CD4-positive, alpha-beta T cell treated with Interleukin-12 subunit alpha and Interleukin-12 subunit beta, for 1 hour (primary cell): Measurements from ENCODE around the gene ABCF2.

Experiments used
- DNase-seq: peaks from one replicate; pipeline ENCODE4 v3.0.0-alpha.2; 2020

ABCF2 gene

DNA sequence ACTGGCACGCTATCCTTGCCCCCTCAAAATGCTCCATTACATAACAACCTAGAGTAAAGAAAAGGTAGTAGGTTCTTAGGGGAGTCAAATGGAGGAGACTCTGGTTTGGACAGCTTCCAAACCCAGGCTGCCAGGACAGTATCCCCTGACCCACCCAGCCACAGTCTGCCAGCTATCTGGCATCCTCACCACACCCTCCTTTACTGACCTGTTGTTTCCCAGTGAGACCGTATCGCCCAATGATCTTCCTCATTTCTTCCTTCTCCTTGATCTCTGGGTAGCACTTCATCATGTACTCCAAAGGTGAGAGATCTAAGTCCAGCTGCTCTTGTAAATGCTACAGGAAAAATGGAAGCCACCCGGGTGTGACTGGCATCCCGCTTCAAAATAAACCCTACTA, 11.6 kb downstream of the ABCF2 start:
- no peak for DNase-seq

DNA sequence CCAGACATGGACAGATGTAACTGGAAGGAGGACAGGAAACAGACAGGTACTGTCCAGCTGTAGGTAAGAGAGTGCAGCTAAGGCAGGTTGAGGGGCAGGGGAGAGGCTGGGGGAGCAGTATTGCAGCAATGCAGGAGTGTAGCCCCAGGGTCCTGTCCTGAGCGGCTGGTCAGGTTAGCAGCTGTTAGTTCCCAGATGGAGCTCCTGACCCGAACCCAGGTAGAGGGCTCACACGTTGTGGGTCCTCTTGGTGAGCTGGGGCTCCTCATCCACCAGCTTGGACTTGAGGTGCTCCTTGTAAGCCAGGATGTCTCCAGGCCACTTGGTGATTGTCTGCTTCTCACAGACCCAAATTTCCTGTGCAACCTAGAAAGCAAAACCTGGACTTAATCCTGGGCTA, 13.2 kb downstream of the ABCF2 start:
- DNase-seq, result no peak

DNA sequence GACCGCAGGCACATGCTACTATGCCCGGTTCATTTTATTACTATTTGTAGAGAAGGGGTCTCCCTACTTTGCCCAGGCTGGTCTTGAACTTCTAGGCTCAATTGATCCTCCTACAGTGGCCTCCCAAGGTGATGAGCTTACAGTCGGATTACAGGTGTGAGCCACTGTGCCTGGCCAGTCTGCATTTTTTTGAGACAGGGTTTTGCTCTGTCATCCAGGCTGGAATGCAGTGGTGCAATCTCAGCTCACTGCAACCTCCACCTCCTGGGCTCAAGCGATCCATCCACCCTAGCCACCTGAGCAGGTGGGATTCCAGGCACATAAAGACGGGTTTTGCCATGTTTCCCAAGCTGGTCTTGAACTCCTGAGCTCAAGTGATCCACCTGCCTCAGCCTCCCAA, 14.4 kb downstream of the ABCF2 start:
- no peak for DNase-seq

DNA sequence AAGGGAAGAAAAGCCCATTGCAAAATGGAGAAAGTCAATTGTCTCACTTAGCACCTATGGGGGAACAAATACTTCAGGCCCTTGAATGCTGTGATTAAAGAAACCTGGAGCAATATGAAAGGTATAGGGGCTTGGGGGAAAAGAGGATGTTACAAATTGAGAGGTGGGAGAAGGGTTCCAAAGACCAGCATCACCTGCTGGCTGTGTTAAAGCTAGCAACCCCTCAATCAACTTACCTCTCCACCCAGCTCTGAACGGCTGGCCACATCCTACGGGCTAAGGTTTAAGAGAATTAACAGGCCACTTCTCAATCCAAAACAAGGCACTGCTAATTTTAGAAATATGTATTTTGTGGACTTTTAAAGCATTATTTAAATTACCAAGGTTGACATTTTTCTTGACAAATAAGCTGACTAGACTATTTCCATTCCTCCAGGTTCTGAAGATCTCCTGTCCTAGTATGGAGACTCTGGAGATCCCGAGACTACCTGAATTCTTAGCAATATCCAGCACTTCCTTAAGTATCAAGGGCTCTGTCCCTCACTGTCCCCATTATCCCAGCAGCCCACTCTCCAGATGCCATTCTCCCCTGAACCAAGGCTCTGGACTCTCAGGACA, 15.7 kb downstream of the ABCF2 start:
- DNase-seq, result no peak

DNA sequence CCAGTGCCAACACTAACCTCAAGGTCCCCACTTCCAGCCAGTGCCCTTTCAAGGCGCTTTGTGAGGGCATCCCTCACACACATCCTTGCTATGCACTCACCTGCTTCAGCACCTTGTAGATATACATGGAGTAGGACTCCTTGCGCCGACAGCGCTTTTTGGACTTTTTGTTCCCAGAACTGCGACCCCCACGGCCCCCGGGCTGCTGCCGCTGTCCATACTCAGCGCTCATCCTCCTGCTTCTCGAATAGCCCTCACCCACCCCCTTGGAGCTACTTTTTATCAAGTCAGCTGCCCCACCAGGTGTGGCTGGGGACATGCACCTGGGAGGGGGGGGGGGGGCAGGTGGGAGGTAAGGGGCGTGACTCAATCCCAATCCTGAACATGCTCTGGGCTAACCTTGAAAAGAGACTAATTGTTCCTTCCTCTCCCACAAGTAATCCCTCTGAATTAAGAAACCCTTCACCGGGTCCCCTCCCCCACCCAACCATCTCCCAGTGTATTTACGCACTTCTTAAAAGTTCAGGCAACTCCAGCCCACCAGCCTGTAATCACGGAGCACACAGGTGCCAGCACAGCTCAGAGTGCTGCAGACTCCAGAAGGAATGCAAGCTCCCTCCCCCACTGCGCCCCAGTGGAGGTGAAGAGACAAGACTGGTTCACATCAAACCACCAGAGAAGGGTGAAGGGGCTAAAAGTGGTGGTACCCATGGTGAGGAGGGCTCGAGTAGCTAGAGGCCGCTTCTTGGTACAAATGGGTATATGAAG, 16.7 kb downstream of the ABCF2 start, which contains the start of gene H2BK1:
Gene H2BK1 (minus strand): TSS at position 402 of the 768 bp plus-strand sequence. CDS start 170 bp downstream, at position 232.
- DNase-seq, result no peak

DNA sequence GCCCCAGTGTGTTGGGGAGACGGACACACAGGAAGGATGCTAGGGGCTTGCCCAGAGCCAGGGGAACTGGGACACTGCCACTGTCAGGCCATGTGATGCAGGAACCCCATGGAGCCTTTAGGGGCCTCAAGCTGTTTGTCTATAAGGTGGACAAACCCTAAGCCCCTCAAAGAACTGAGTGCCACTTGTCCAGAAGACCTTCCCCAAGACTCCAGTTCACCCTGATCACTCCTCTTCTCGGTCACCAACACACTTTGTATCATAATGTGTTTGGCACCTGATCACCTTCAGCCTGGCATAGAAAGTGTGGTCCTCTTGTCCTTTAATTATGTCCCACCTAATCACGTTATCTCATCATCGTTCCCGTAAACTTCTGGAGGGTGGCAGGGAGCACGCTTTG, 17.4 kb downstream of the ABCF2 start:
- no peak for DNase-seq

DNA sequence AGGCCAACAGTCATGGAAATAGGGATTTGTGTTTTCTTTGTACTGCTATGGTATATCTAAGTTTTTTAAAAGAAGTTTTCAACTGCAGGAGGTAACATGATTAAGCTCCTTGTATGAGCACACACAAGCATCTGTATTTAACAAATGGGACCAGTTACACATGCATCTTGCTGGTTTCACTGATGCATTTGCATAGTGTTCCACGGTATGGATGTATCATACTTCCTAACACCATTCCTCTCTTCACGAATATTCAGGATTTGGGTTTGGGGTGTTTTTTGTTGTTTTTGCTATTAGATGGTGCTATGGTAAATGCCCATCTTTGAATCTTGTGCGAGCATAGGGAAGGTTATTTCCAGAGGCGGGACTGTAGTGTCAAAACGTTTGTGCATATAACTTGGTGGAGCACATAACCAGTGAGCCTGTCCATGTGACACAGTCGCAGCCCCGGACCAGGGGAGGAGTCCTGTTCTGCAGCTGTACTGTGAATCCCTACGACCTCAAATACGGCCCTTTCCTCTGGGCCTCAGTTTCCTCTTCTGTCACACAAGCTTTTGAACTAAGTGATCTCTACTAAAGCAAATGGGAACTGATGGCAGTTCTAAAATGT, 18.6 kb downstream of the ABCF2 start:
- DNase-seq, result no peak

DNA sequence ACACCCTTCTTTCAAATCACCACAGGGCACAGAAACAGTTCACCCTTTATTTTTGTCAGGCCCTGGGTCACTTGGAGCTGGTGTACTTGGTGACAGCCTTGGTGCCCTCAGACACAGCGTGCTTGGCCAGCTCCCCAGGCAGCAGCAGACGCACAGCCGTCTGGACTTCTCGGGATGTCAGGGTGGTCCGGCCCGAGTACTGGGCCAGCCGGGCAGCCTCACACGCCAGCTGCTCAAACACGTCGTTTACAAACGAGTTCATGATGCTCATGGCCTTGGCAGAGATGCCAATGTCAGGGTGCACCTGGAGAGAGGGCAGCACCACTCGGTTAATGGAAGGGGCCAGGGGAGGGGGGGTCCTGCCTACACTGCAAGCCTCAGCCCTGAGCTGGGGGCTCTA, 19.2 kb downstream of the ABCF2 start:
- DNase-seq, result no peak

DNA sequence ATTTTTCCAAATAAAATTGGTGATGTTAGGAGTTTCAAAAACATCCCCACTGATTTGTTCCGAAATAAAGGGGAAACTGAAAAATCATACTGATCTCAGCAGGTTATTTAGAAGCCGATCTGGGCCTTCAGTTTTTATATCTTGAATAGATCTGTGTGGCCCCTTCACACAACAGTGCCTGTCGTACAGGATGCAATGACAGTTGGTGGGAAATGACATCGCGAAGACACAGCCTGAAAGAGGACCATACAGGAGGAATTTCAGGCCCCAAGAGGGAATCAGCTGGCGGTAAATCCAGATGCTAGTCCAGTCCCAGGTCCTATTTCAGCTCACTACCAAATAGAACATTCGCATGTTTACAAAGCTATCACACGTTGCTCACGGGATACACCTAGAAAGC, 19.7 kb downstream of the ABCF2 start:
- no peak for DNase-seq

DNA sequence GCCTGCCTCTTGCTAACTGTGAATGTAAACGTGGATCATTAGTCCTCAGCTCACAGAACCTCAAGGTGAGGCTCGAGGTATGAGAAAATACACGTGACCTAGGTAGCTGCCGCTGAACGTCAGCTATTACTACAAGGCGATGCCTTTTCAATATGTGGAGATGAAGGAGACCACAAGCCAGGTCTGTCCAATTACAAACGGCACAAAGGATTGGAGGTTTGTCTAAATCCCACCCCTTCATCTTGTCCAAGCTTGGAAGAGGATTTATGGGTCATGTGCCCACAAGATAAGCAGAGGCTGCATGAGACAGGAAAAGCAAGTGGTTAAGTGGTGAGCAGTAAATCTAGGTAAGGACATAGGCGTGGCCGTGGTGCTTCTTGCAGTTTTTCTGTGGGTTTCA, 20.1 kb downstream of the ABCF2 start:
- peak; percentile 68 for DNase-seq

DNA sequence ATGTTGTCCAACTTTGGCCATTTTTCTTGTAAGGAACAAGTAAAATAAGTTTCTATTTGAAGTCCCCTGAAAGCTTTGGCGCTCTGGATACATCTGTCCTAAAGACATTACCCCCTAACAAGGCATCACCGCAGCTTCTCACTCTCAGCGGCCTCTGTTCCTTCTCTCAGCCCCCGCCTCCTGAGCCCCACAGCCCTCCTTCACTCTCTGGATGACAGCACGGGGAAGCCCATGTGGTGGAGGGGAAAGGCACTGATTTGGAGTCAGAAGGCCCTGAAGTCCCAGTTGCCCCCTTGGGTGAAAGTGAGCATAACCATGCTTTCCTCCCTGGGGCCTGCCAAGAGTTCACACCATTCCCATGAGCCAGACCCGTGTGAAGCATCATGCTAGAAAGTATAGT, 21.3 kb downstream of the ABCF2 start:
- DNase-seq, result no peak

DNA sequence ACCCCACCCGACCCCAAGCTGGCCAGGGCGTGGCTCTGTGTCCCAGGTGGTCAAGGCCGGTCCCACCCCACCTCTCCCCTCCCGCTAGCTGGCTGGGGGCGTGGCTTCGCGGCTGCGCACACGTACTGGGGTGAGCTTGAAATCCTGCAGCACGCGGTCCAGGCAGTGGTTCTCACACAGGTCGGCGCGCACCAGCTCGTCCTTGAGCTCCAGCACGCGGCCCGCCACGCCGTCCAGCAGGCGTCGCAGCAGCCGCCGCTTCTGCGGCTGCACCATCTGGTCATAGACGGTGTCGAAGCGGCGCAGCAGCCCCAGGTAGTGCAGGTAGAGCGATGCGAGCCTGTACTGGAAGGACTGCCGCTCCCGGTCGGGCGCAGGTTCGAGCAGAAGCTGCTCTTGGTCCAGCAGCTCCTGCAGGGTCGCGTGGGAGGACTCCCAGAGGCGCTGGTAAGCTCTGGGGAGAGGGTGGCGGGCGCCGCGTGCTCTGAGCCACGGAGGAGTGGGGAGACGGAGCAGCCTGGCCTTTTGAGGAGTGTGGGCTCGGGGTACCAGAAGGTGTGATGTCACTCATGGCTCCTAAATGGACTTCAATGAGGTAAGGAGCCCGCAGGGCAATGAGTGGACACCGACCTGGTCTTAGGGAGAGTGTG, 22.5 kb downstream of the ABCF2 start:
- peak; percentile 9 for DNase-seq

DNA sequence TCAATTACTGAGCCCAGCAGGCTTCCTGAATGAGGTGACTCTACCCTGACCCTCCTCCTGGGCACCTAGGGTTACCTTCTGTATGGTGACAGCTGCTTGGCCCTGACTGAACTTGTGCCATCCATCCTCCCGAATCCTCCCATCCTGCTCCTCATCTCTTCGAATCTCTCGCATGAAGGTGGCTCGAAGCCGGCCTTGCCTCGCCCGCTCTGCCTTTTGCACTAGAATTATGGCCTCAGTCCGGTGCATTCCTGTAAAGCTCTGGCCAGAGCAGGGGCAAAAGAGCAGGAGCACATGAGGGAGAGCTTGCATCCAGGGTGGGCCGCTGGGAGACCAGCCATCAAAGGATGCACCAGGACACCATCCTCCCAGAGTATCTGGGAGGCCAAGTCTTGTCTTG, 24.2 kb downstream of the ABCF2 start:
- no peak for DNase-seq

DNA sequence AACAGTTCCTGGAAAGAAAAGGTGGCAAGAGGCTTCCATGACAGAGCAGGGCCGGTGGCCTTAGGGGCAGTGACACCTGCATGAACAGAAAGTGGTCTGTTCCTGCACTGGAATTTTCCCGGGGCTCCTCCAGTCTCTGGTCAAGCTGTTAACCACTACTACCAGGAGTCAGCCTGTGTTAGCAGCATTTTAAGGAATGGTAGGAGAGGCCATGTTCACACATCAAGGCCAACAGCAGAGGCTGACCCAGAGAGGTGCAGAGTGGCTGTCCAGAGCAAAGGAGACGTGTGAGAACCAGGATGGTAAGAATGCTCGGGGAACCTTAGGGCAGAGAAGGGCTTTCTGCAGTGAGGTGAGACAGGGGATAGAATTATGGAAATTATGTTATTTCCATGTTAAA, 25.3 kb downstream of the ABCF2 start:
- DNase-seq, result no peak

DNA sequence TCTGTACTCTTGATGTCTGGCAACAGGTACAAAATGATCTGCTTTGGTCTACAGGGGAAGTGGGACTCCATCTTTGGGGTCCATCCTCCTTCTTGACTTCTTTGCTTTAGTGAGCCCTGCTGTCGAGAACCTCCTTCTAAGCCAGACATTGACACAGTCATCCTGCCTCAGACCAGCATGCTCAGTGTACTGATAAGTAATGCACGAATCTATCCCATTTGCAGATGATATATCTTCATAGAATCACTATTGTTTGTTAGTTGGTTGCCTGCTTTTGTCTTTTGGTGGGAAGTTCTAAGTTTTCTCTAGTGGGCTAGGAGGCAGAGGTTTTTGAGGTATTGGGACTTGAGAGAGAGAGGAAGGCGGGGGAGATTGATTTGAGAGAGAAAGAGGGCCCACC, 25.7 kb downstream of the ABCF2 start:
- DNase-seq, result no peak

DNA sequence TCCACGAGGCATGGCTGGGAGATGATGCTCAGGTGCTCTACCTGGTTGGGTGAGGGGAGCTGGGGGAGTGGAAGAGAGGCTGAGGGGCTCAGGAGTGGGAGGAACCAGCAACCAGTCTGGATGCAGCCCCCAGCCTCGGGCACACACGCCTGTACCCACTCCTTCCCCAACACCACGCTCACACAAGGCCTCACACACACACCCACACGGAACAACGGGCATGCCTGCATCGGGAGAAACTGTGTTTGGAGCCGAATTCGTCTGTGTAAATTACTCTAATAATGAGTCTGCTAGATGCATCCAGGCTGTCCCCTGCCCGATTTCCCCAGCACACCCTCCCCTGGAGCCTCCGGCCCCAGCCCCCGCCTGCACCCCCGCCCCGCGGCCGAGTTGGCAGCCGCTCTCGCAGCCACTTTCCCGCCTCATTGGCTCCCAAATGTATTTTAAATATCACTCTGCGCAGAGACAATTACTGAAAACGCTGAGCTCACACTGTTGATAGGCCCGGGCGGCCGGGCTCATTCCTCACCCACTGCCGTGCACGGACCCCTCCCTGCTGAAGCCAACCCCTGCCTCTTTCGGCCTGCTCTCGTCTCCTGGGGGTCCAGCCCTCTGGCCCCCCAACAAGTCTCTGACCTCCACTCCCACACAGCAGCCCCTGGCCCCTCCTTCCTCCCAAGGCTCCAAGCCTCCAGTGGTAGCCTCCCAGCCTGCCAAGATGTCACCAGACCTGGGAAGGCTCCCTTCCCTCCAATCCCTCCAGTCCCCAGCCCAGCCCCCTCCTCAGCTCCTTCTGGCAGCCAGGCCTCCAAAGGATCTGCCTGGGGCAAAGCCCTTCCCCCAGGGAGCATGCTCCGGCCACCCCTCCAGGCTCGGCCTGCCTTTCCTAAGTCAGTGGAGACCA, 27.8 kb downstream of the ABCF2 start:
- no peak for DNase-seq

DNA sequence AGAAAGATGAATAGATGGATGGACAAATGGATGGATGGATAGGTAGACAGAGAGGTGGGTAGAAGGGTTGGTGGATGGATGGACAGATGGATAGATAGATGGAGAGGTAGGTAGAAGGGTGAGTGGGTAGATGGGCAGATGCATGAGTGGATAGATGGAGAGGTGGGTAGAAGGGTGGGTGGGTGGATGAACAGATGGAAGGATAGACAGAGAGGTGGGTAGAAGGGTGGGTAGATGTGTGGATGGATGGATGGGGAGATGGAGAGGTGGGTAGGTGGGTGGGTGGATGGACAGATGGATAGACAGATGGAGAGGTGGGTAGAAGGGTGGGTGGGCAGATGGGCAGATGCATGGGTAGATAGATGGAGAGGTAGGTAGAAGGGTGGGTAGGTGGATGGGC, 29.1 kb downstream of the ABCF2 start:
- DNase-seq, result no peak

DNA sequence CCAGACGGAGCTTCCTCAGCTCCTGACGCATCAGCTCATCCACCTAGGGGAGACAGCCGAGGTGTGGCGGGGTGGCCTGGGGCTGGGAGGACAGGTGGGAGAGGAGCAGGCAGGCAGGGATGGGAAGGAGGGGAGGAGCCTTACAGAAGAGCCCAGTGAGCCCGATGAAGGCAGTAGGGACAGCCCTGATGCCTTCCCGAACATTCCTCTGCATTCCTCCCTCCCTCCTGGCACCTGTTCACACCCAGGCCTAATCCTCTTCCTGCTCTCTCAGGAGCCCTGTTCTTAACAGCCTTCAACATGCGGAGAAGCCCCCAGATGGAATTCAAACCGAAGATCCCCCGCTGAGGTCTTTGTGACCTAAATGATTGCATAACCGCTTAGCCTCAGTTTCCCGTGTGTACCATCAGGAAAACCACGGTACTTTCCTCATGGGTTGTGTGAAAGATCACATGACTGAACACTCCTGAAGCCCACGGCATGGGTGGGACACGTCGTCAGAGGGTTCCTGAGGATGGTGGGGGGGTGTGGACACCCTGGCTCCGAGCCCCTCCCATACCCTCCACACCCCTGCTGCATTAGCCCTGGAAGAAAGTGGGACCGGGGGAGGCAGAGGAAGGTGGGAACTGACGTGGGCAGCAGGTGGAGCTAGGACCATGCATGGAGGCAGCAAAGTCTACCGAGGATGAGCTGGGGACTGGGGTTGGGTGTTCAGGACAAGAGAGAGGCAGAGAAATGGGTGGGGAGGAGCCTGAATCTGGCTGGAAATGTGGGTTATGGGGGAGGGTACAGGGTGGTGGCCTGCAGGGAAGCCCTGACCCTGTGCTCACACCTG, 31.2 kb downstream of the ABCF2 start:
- no peak for DNase-seq

DNA sequence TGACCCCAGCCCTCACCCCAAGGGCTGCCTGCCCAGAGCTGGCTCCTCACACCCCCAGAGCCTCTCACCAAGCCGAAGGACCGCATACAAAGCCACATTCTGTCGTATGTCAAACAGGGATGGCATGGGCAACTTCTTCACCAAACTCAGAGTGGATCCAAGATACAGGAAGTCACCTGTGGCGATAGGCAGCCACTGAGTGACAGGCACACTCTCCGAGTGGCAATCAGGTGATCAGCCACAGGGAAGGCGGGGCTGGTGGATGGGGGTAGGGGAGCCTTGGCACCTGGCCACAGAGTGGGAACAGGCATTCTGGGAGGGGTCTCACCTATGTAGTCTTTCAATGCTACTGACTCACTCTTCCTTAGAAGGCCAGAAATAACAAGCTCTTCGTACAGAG, 32.8 kb downstream of the ABCF2 start:
- DNase-seq, result peak; percentile 6

DNA sequence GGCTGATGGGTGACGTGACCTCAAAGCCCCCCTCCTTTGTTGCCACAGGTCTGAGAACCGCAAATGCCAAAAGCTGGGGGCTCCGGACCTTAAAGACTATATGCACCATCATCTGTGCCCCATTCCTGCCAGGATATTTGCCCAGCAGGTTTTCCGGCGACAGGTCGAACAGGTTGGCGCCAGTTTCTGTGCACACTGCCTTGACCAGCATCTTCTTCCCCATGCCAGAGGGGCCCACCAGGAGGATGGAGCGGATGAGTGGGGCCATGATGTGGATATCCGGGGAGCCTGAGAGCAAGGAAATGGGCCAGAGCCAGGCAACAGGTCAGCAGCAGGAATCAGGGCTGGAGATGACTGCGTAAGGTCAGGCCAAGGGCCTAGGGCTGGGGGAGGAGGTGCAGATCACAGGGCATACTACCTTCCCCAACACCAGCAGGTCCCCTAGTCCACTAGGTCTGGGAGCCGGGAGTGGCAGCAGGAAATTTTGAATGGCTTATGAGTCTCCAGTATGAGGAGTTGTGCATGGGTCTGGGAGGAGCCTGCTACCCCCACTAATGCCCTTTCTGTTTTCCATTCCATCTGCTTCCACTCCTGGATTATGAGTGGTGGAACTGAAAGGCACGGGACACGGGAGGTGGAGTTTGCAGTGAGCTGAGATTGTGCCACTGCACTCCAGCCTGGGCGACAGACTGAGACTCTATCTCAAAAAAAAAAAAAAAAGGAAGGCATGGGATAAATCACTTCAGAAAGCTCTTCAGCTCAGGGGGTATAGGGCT, 33.6 kb downstream of the ABCF2 start:
- no peak for DNase-seq

DNA sequence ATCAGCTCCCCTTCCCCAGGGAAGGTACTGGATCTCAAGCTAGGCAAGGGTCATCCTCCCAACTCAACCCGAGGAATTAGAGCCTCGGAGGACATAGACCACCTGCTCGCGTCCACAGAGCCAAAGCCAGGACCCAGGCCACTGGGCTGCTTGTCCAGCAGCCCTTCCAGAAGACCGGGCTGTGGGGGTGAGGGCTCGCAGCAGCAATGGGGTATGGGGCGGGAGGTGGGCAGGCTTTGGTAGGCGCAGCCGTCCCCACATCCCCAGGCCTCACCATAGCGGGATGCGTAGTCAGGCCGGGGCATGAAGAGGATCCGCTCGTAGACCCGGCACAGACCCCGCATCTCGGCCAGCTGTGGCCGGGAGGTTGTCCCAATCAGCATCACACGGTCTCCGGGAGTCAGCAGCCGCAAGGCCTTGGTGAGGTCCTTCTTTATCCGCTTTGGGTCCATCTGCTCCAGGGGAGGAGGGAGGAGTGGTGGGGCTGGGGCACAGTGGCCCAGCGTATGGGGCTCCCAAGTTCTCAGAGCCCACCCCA, 34.9 kb downstream of the ABCF2 start:
- no peak for DNase-seq
